ENCODE data around the gene ASAP3.

The ASAP3 gene

GRCh38 chr1:23466423-23466989, 17.5 kb downstream of the ASAP3 start:
- Histone ChIP-seq H3K23ac (ENCODE audit: low read depth, low read length, poor library complexity) (no peak overlapping the region), H3K36me3 (replicated peaks in 1 of 2; ENCODE audit: control insufficient read depth in 2 of 2, insufficient read depth in 2 of 2, low read length in 2 of 2) (peaks cover 0 to 24% of the 10 kb centered on the region in 2 donors), H3K9me3 (replicated peaks in 1 of 2; ENCODE audit: control insufficient read depth in 2 of 2, insufficient read depth in 1 of 2, low read depth in 1 of 2, low read length in 2 of 2) (peaks cover 0 to 3% of the 10 kb centered on the region in 2 donors), H3K79me1 (ENCODE audit: low read depth, low read length) (no peaks in the 10 kb centered on the region), H2AFZ (ENCODE audit: low read length) (no peak overlapping the region), H3K4ac (ENCODE audit: low read length) (no peak overlapping the region), H2BK120ac (ENCODE audit: low read depth, low read length) (no peak overlapping the region), H4K8ac (ENCODE audit: low read depth, low read length) (no peak overlapping the region), H3K18ac (ENCODE audit: low read length) (no peak overlapping the region), H3K27me3 (ENCODE audit: control insufficient read depth in 3 of 3, insufficient read depth in 3 of 3, low read depth in 1 of 3, low read length in 3 of 3) (no peaks in the 10 kb centered on the region), H2BK12ac (ENCODE audit: low read length) (no peak overlapping the region), H3K4me1 (ENCODE audit: control insufficient read depth in 2 of 2, insufficient read depth in 1 of 2, low read depth in 1 of 2, low read length in 2 of 2) (peaks cover 0 to 4% of the 10 kb centered on the region in 2 donors), H2AK5ac (ENCODE audit: low read depth, low read length) (no peak overlapping the region), H4K91ac (ENCODE audit: low read depth, low read length, poor library complexity) (no peak overlapping the region), H3K4me3 (ENCODE audit: low read length in 2 of 2) (no peak overlapping the region), H3K4me2 (ENCODE audit: insufficient read depth, low read length, poor library complexity, severe bottlenecking) (no peak overlapping the region), H3K9ac (ENCODE audit: low read depth, low read length, poor library complexity) (no peak overlapping the region), H2BK5ac (ENCODE audit: low read length) (no peak overlapping the region), H2BK15ac (ENCODE audit: low read length) (no peak overlapping the region), H3K14ac (ENCODE audit: low read length) (no peak overlapping the region), H3K27ac (replicated peaks; ENCODE audit: low read length) (no peak overlapping the region)
- DNase-seq (ENCODE audit: low spot score), result no peak
- WGBS, 2 donors (ENCODE audit: extremely low coverage in 2 of 2, insufficient read length in 2 of 2, insufficient replicate concordance in 1 of 2), result no CpG with 5 or more reads among the region's 3 CpGs

GRCh38 chr1:23463286-23463685, 20.7 kb downstream of the ASAP3 start:
- Histone ChIP-seq H3K4me1 (ENCODE audit: control insufficient read depth in 2 of 2, insufficient read depth in 1 of 2, low read depth in 1 of 2, low read length in 2 of 2) (no peaks in the 10 kb centered on the region), H3K27me3 (ENCODE audit: control insufficient read depth in 3 of 3, insufficient read depth in 3 of 3, low read depth in 1 of 3, low read length in 3 of 3) (no peaks in the 10 kb centered on the region), H2AK5ac (ENCODE audit: low read depth, low read length) (no peak overlapping the region), H3K79me1 (ENCODE audit: low read depth, low read length) (no peaks in the 10 kb centered on the region), H3K4me2 (ENCODE audit: insufficient read depth, low read length, poor library complexity, severe bottlenecking) (no peak overlapping the region), H3K18ac (ENCODE audit: low read length) (no peak overlapping the region), H2BK12ac (ENCODE audit: low read length) (no peak overlapping the region), H3K23ac (ENCODE audit: low read depth, low read length, poor library complexity) (no peak overlapping the region), H3K36me3 (replicated peaks in 1 of 2; ENCODE audit: control insufficient read depth in 2 of 2, insufficient read depth in 2 of 2, low read length in 2 of 2) (peaks cover 0 to 36% of the 10 kb centered on the region in 2 donors), H2AFZ (ENCODE audit: low read length) (no peak overlapping the region), H2BK15ac (ENCODE audit: low read length) (no peak overlapping the region), H3K9me3 (replicated peaks in 1 of 2; ENCODE audit: control insufficient read depth in 2 of 2, insufficient read depth in 1 of 2, low read depth in 1 of 2, low read length in 2 of 2) (peaks cover 0 to 3% of the 10 kb centered on the region in 2 donors), H3K9ac (ENCODE audit: low read depth, low read length, poor library complexity) (no peak overlapping the region), H4K8ac (ENCODE audit: low read depth, low read length) (no peak overlapping the region), H2BK5ac (ENCODE audit: low read length) (no peak overlapping the region), H3K27ac (replicated peaks; ENCODE audit: low read length) (no peak overlapping the region), H3K14ac (ENCODE audit: low read length) (no peak overlapping the region), H4K91ac (ENCODE audit: low read depth, low read length, poor library complexity) (no peak overlapping the region), H3K4me3 (ENCODE audit: low read length in 2 of 2) (no peak overlapping the region), H3K4ac (ENCODE audit: low read length) (no peak overlapping the region), H2BK120ac (ENCODE audit: low read depth, low read length) (no peak overlapping the region)
- no CpG with 5 or more reads among the region's 3 CpGs for WGBS, 2 donors (ENCODE audit: extremely low coverage in 2 of 2, insufficient read length in 2 of 2, insufficient replicate concordance in 1 of 2)
- DNase-seq (ENCODE audit: low spot score), result no peak

- Histone ChIP-seq H3K27me3 (ENCODE audit: control insufficient read depth in 3 of 3, insufficient read depth in 3 of 3, low read depth in 1 of 3, low read length in 3 of 3) (no peaks in the 10 kb centered on the region), H3K14ac (ENCODE audit: low read length) (no peak overlapping the region), H2BK120ac (ENCODE audit: low read depth, low read length) (no peak overlapping the region), H3K9me3 (replicated peaks in 1 of 2; ENCODE audit: control insufficient read depth in 2 of 2, insufficient read depth in 1 of 2, low read depth in 1 of 2, low read length in 2 of 2) (peaks cover 0 to 3% of the 10 kb centered on the region in 2 donors), H3K23ac (ENCODE audit: low read depth, low read length, poor library complexity) (no peak overlapping the region), H2BK12ac (ENCODE audit: low read length) (no peak overlapping the region), H2AFZ (ENCODE audit: low read length) (no peak overlapping the region), H2BK15ac (ENCODE audit: low read length) (no peak overlapping the region), H3K36me3 (replicated peaks in 1 of 2; ENCODE audit: control insufficient read depth in 2 of 2, insufficient read depth in 2 of 2, low read length in 2 of 2) (peaks cover 0 to 36% of the 10 kb centered on the region in 2 donors), H3K4me1 (ENCODE audit: control insufficient read depth in 2 of 2, insufficient read depth in 1 of 2, low read depth in 1 of 2, low read length in 2 of 2) (no peaks in the 10 kb centered on the region), H3K79me1 (ENCODE audit: low read depth, low read length) (no peaks in the 10 kb centered on the region), H3K9ac (ENCODE audit: low read depth, low read length, poor library complexity) (no peak overlapping the region), H3K4ac (ENCODE audit: low read length) (no peak overlapping the region), H3K4me2 (ENCODE audit: insufficient read depth, low read length, poor library complexity, severe bottlenecking) (no peak overlapping the region), H4K8ac (ENCODE audit: low read depth, low read length) (no peak overlapping the region), H3K27ac (replicated peaks; ENCODE audit: low read length) (no peak overlapping the region), H2AK5ac (ENCODE audit: low read depth, low read length) (no peak overlapping the region), H3K4me3 (ENCODE audit: low read length in 2 of 2) (no peak overlapping the region), H4K91ac (ENCODE audit: low read depth, low read length, poor library complexity) (no peak overlapping the region), H2BK5ac (ENCODE audit: low read length) (no peak overlapping the region), H3K18ac (ENCODE audit: low read length) (no peak overlapping the region)
- WGBS, 2 donors (ENCODE audit: extremely low coverage in 2 of 2, insufficient read length in 2 of 2, insufficient replicate concordance in 1 of 2), result no CpG with 5 or more reads among the region's 2 CpGs
- DNase-seq (ENCODE audit: low spot score), result no peak
Measured at GRCh38 chr1:23462766-23463165, 21.2 kb downstream of the ASAP3 start.

GRCh38 chr1:23461050-23461449, 22.9 kb downstream of the ASAP3 start:
- H3K27ac ChIP-seq (replicated peaks; ENCODE audit: low read length), result no peak overlapping the region
- H3K9ac ChIP-seq (ENCODE audit: low read depth, low read length, poor library complexity), result no peak overlapping the region
- H3K23ac ChIP-seq (ENCODE audit: low read depth, low read length, poor library complexity), result no peak overlapping the region
- no peak overlapping the region for H3K18ac ChIP-seq (ENCODE audit: low read length)
- no peak overlapping the region for H4K91ac ChIP-seq (ENCODE audit: low read depth, low read length, poor library complexity)
- no peaks in the 10 kb centered on the region for H3K79me1 ChIP-seq (ENCODE audit: low read depth, low read length)
- H2BK15ac ChIP-seq (ENCODE audit: low read length), result no peak overlapping the region
- no peaks in the 10 kb centered on the region for H3K27me3 ChIP-seq (ENCODE audit: control insufficient read depth in 3 of 3, insufficient read depth in 3 of 3, low read depth in 1 of 3, low read length in 3 of 3)
- no peak overlapping the region for H3K4me3 ChIP-seq (ENCODE audit: low read length in 2 of 2)
- no peak overlapping the region for H2BK12ac ChIP-seq (ENCODE audit: low read length)
- H3K4ac ChIP-seq (ENCODE audit: low read length), result no peak overlapping the region
- H2AK5ac ChIP-seq (ENCODE audit: low read depth, low read length), result no peak overlapping the region
- no CpG with 5 or more reads among the region's 3 CpGs for WGBS, 2 donors (ENCODE audit: extremely low coverage in 2 of 2, insufficient read length in 2 of 2, insufficient replicate concordance in 1 of 2)
- no peak overlapping the region for H4K8ac ChIP-seq (ENCODE audit: low read depth, low read length)
- H2BK120ac ChIP-seq (ENCODE audit: low read depth, low read length), result no peak overlapping the region
- DNase-seq (ENCODE audit: low spot score), result no peak
- H3K4me1 ChIP-seq (ENCODE audit: control insufficient read depth in 2 of 2, insufficient read depth in 1 of 2, low read depth in 1 of 2, low read length in 2 of 2), result no peaks in the 10 kb centered on the region
- H3K36me3 ChIP-seq (replicated peaks in 1 of 2; ENCODE audit: control insufficient read depth in 2 of 2, insufficient read depth in 2 of 2, low read length in 2 of 2), result peaks cover 0 to 53% of the 10 kb centered on the region in 2 donors
- no peak overlapping the region for H2AFZ ChIP-seq (ENCODE audit: low read length)
- H3K4me2 ChIP-seq (ENCODE audit: insufficient read depth, low read length, poor library complexity, severe bottlenecking), result no peak overlapping the region
- no peak overlapping the region for H3K14ac ChIP-seq (ENCODE audit: low read length)
- H3K9me3 ChIP-seq (replicated peaks in 1 of 2; ENCODE audit: control insufficient read depth in 2 of 2, insufficient read depth in 1 of 2, low read depth in 1 of 2, low read length in 2 of 2), result peaks cover 0 to 3% of the 10 kb centered on the region in 2 donors
- no peak overlapping the region for H2BK5ac ChIP-seq (ENCODE audit: low read length)
